HepG2 (cell line): ENCODE measurements around the gene PFKM. TPM values are rescaled to one million over a fixed set of nuclear protein-coding genes. Genes with fewer than 3 reads are reported as not detected.

Source experiments
- ATAC-seq: fragments of 200-7000 bp; cut with Tn5 transposase; 3 replicates; pipeline ENCODE4 v1.9.1; 2020; ENCODE audit warnings: mild to moderate bottlenecking, moderate library complexity
- BruUV-seq: library from RNA; stranded (reverse); fragments of 400-500 nt; replicated peaks from 2 replicates; lab custom pipeline; 2021; lab: Mats Ljungman, UMichigan
- CTCF ChIA-PET: fragments of 300-600 bp; formaldehyde crosslinking; extraction: SDS; loops from one replicate; lab custom pipeline; 2021; ENCODE audit warnings: low total read pairs, inconsistent platforms, low intra/inter-chr PET ratio; lab: Yijun Ruan, JAX
- POLR2A ChIA-PET: fragments of 350-600 bp; sonication (Branson Sonifier 250); formaldehyde crosslinking; loops from one replicate; lab custom pipeline; 2020; ENCODE audit warnings: antibody characterized with exemption, inconsistent platforms; lab: Yijun Ruan, JAX
- DNase-seq: peaks from one replicate; pipeline ENCODE4 v3.0.0-alpha.2; 2015; ENCODE audit warnings: low spot score
- FAIRE-seq: peaks from 3 replicates; lab custom pipeline; 2011; peaks lifted over from hg19 to GRCh38; lab: Jason Lieb, UNC
- H2AFZ ChIP-seq: one replicate; pipeline ENCODE4 v1.6.1; 2011; ENCODE audit warnings: low read length, inconsistent platforms
- H3K27ac ChIP-seq: fragments of 300-600 bp; 3 replicates; pipeline ENCODE4 v1.8.0; 2011; ENCODE audit warnings: mixed run types, mild to moderate bottlenecking, mixed read lengths, low read length, inconsistent platforms; ENCODE audit not compliant: insufficient read depth; ENCODE audit errors: extremely low read length
- H3K27me3 ChIP-seq, 2 experiments: fragments of 200-600 bp in 1 of 2; 2 replicates in 1 of 2; 3 replicates in 1 of 2; pipeline versions ENCODE4 v1.6.0 to v1.8.0; 2011; ENCODE audit warnings: low read length in 2 of 2, mild to moderate bottlenecking in 2 of 2, moderate library complexity in 2 of 2, inconsistent platforms in 1 of 2; ENCODE audit not compliant: insufficient read depth in 2 of 2, control insufficient read depth in 1 of 2
- H3K36me3 ChIP-seq, 2 experiments: fragments of 200-600 bp in 1 of 2; replicated peaks in 1 of 2; 2 replicates in 1 of 2; 3 replicates in 1 of 2; pipeline versions ENCODE4 v1.5.1 to v1.8.0; 2011; ENCODE audit warnings: low read length in 2 of 2, inconsistent platforms in 1 of 2; ENCODE audit not compliant: insufficient read depth in 2 of 2, control insufficient read depth in 1 of 2
- H3K4me1 ChIP-seq: 2 replicates; pipeline ENCODE4 v1.5.1; 2012; ENCODE audit warnings: low read length, inconsistent platforms; ENCODE audit not compliant: insufficient read depth
- H3K4me2 ChIP-seq: 2 replicates; pipeline ENCODE4 v1.6.0; 2011; ENCODE audit warnings: low read depth, low read length, inconsistent platforms
- H3K4me3 ChIP-seq, 3 experiments: fragments of 200-600 bp in 1 of 3; sonication (generic), shearing (Covaris generic) in 1 of 3; replicated peaks in 1 of 3; 2 replicates each; pipeline ENCODE4 v1.5.1; 2011 to 2016; ENCODE audit warnings: low read length in 3 of 3, inconsistent platforms in 2 of 3, low read depth in 2 of 3, mild to moderate bottlenecking in 2 of 3, control low read depth in 1 of 3, mixed read lengths in 1 of 3; ENCODE audit not compliant: insufficient read depth in 1 of 3
- H3K79me2 ChIP-seq: one replicate; pipeline ENCODE4 v1.6.1; 2011; ENCODE audit warnings: low read length, inconsistent platforms; ENCODE audit not compliant: insufficient read depth
- H3K9ac ChIP-seq: 2 replicates; pipeline ENCODE4 v1.6.0; 2011; ENCODE audit warnings: mild to moderate bottlenecking, low read depth, low read length, inconsistent platforms; ENCODE audit not compliant: insufficient read depth
- H3K9me3 ChIP-seq: 2 replicates; pipeline ENCODE4 v1.5.1; 2012; ENCODE audit warnings: mild to moderate bottlenecking, low read length
- H4K20me1 ChIP-seq: 2 replicates; pipeline ENCODE4 v1.6.0; 2011; ENCODE audit warnings: inconsistent platforms, mild to moderate bottlenecking, low read length, moderate library complexity; ENCODE audit not compliant: insufficient read depth
- AHDC1 ChIP-seq: sonication (generic); formaldehyde crosslinking; IDR thresholded peaks from 2 replicates; pipeline ENCODE4 v1.5.1; 2020; ENCODE audit warnings: mild to moderate bottlenecking, missing genetic modification reagents, borderline replicate concordance
- ATF6 ChIP-seq: sonication (generic); formaldehyde crosslinking; conservative IDR thresholded peaks from 2 replicates; pipeline ENCODE4 v1.4.0; 2020; ENCODE audit warnings: missing genetic modification reagents
- HOXA3 ChIP-seq: sonication (generic); formaldehyde crosslinking; IDR thresholded peaks from 2 replicates; pipeline ENCODE4 v1.5.0; 2020; ENCODE audit warnings: missing genetic modification reagents
- MAFG ChIP-seq: sonication (generic); formaldehyde crosslinking; IDR thresholded peaks from 2 replicates; pipeline ENCODE4 v1.5.1; 2020; ENCODE audit warnings: mild to moderate bottlenecking, missing genetic modification reagents
- MATR3 ChIP-seq: sonication (generic); formaldehyde crosslinking; IDR thresholded peaks from 2 replicates; pipeline ENCODE4 v1.4.0; 2020; ENCODE audit warnings: missing genetic modification reagents
- PAWR ChIP-seq: sonication (generic); formaldehyde crosslinking; IDR thresholded peaks from 2 replicates; pipeline ENCODE4 v1.4.0; 2020; ENCODE audit warnings: missing genetic modification reagents, mild to moderate bottlenecking, borderline replicate concordance
- RERE ChIP-seq: IDR thresholded peaks from 2 replicates; pipeline ENCODE4 v1.6.1; 2016; ENCODE audit warnings: low read depth, missing genetic modification reagents, missing compliant biosample characterization
- ZFP36L1 ChIP-seq: sonication (generic); formaldehyde crosslinking; IDR thresholded peaks from 2 replicates; pipeline ENCODE4 v1.8.0; 2022; ENCODE audit warnings: mild to moderate bottlenecking, missing genetic modification reagents, moderate library complexity
- ZNF333 ChIP-seq: sonication (generic); formaldehyde crosslinking; IDR thresholded peaks from 2 replicates; pipeline ENCODE4 v1.4.0; 2020; ENCODE audit warnings: mild to moderate bottlenecking, missing genetic modification reagents, borderline replicate concordance
- WGBS: methylation state at CpG from one replicate; pipeline ENCODE4 v1.1.6; 2017; ENCODE audit warnings: low lambda C conversion rate; 5-methylcytosine and 5-hydroxymethylcytosine counted together
- in situ Hi-C: cut with HindIII; loops from 2 replicates; pipeline ENCODE4 v1.10.0; 2017; ENCODE audit warnings: low pct_unique_long_range_greater_than_20kb; ENCODE audit not compliant: extremely low pct_ligation_motif_present
- intact Hi-C: fragments of 100-400 bp; cut with micrococcal nuclease; formaldehyde crosslinking; loops from one replicate; pipeline ENCODE4 v1.10.0; 2022; ENCODE audit not compliant: unreplicated experiment
- polyA plus RNA-seq, 8 experiments: library from polyadenylated mRNA; depleted of rRNA in 3 of 8; stranded (reverse) in 7 of 8; unstranded in 1 of 8; fragments of >200 nt; fragmentation: Illumina TruSeq in 4 of 8; extraction: Trizol in 4 of 8; gene quantifications; 2 replicates each; pipeline versions ENCODE4 v1.2.1 to v1.2.3, GENCODE V29; 2011 to 2016; ENCODE audit warnings: low read depth in 4 of 8, missing spikeins in 1 of 8, mixed read lengths in 1 of 8; ENCODE audit not compliant: insufficient read depth in 1 of 8
- total RNA-seq, 5 experiments: library from RNA; depleted of rRNA; stranded (reverse); fragments of >200 nt; fragmentation: Illumina TruSeq; extraction: Trizol; gene quantifications; 2 replicates each; pipeline ENCODE4 v1.2.3, GENCODE V29; 2016; ENCODE audit warnings: low read depth in 1 of 5

Gene PFKM
- total and polyA plus RNA-seq, 2 of the 13 experiments (the other 11 are each of a cell fraction or from before 2014, with no cell fraction given) = 1.9 to 2.4 TPM

- Histone ChIP-seq H4K20me1 (no peaks in the 10 kb centered on the region), H3K9me3 (no peaks in the 10 kb centered on the region), H3K79me2 (peaks cover under 1% of the 10 kb centered on the region), H3K4me3 (no peak overlapping the region), H3K4me2 (no peak overlapping the region), H3K4me1 (peaks cover 4% of the 10 kb centered on the region; the same call in 1 of the 2 replicates), H3K36me3 (peaks cover 4 to 24% of the 10 kb centered on the region in 2 experiments; a peak in 4 of 5 replicates), H2AFZ (no peak overlapping the region), H3K9ac (no peak overlapping the region), H3K27ac (no peak overlapping the region), H3K27me3 (no peaks in the 10 kb centered on the region)
- CTCF ChIA-PET = no interaction called here
- TF ChIP-seq AHDC1 (CRISPR knock-in tag) (no peak), ZFP36L1 (no peak), ATF6 (CRISPR knock-in tag) (no peak), HOXA3 (no peak), ZNF333 (CRISPR knock-in tag) (no peak), PAWR (CRISPR knock-in tag) (no peak), RERE (CRISPR knock-in tag) (no peak), MAFG (CRISPR knock-in tag) (no peak), MATR3 (CRISPR knock-in tag) (no peak)
- in situ Hi-C loops (no loop called here), intact Hi-C loops (no loop called here)
- POLR2A ChIA-PET = no interaction called here
- WGBS = 93% methylated on average over 2 of the region's 2 CpGs
- no peak for DNase-seq
- BruUV-seq = no TSS peak
- no peak for ATAC-seq
- no peak for FAIRE-seq
These were observed 32.1 kb downstream of the PFKM start for GRCh38 chr12:48151103-48151771.
